Naive thymus-derived CD4-positive, alpha-beta T cell (primary cell): ENCODE measurements around the gene GNAO1. TPM values are rescaled to one million over a fixed set of nuclear protein-coding genes. Genes with fewer than 3 reads are reported as not detected.

ENCODE experiments used
- ATAC-seq: fragments of 150-1000 bp; cut with Tn5 transposase; 2 replicates; pipeline ENCODE4 v1.10.0; 2021; ENCODE audit warnings: mild to moderate bottlenecking, moderate library complexity
- CTCF ChIA-PET: fragments of 350-600 bp; sonication (Branson Sonifier 250); formaldehyde crosslinking; loops from one replicate; lab custom pipeline; 2021; ENCODE audit warnings: antibody characterized with exemption; lab: Charles Lee
- POLR2A ChIA-PET: fragments of 350-600 bp; sonication (Branson Sonifier 250); formaldehyde crosslinking; loops from one replicate; lab custom pipeline; 2021; ENCODE audit warnings: antibody characterized with exemption, inconsistent platforms; lab: Charles Lee
- DNase-seq, 9 donors: peaks; one replicate each; pipeline versions ENCODE4 v3.0.0 to v3.0.0-alpha.2; 2020 to 2022; ENCODE audit warnings: mixed read lengths in 1 of 9
- H3K27ac ChIP-seq: one replicate; pipeline ENCODE4 v1.7.0; 2013; ENCODE audit warnings: mild to moderate bottlenecking, low read depth, low read length, moderate library complexity
- H3K27me3 ChIP-seq, 2 donors: one replicate each; pipeline ENCODE4 v1.7.0; 2013; ENCODE audit warnings: low read length in 2 of 2, mild to moderate bottlenecking in 2 of 2, moderate library complexity in 2 of 2; ENCODE audit not compliant: control insufficient read depth in 2 of 2, insufficient read depth in 2 of 2
- H3K36me3 ChIP-seq, 3 experiments: 1 replicate in 2 of 3; 2 replicates in 1 of 3; pipeline ENCODE4 v1.7.0; 2013; ENCODE audit warnings: low read length in 3 of 3, mild to moderate bottlenecking in 3 of 3, moderate library complexity in 1 of 3; ENCODE audit not compliant: insufficient read depth in 3 of 3, control insufficient read depth in 2 of 3
- H3K4me1 ChIP-seq, 2 donors: one replicate each; pipeline ENCODE4 v1.7.0; 2013; ENCODE audit warnings: low read length in 2 of 2, mild to moderate bottlenecking in 2 of 2, moderate library complexity in 1 of 2; ENCODE audit not compliant: control insufficient read depth in 2 of 2, insufficient read depth in 2 of 2
- H3K4me3 ChIP-seq: 2 replicates; pipeline ENCODE4 v1.7.0; 2013; ENCODE audit warnings: mild to moderate bottlenecking, low read length
- H3K9me3 ChIP-seq, 3 experiments: 1 replicate in 2 of 3; 2 replicates in 1 of 3; pipeline ENCODE4 v1.7.0; 2013; ENCODE audit warnings: low read length in 3 of 3; ENCODE audit not compliant: control insufficient read depth in 2 of 3
- H3K27ac Mint-ChIP-seq, 9 donors: one replicate each; pipeline ENCODE4 v1.8.0; 2020 to 2022; ENCODE audit warnings: mixed read lengths in 9 of 9, mild to moderate bottlenecking in 8 of 9, moderate library complexity in 5 of 9, inconsistent platforms in 2 of 9
- H3K27me3 Mint-ChIP-seq, 5 donors: one replicate each; pipeline ENCODE4 v1.8.0; 2021 to 2022; ENCODE audit warnings: mixed read lengths in 5 of 5, mild to moderate bottlenecking in 1 of 5
- H3K36me3 Mint-ChIP-seq, 5 donors: one replicate each; pipeline ENCODE4 v1.8.0; 2020 to 2022; ENCODE audit warnings: mixed read lengths in 5 of 5, mild to moderate bottlenecking in 3 of 5, inconsistent platforms in 1 of 5
- H3K4me1 Mint-ChIP-seq, 7 donors: one replicate each; pipeline ENCODE4 v1.8.0; 2020 to 2022; ENCODE audit warnings: mixed read lengths in 7 of 7, mild to moderate bottlenecking in 3 of 7, inconsistent platforms in 1 of 7
- H3K4me3 Mint-ChIP-seq, 10 donors: one replicate each; pipeline ENCODE4 v1.8.0; 2020 to 2022; ENCODE audit warnings: mild to moderate bottlenecking in 10 of 10, mixed read lengths in 10 of 10, moderate library complexity in 6 of 10, inconsistent platforms in 2 of 10
- H3K9me3 Mint-ChIP-seq, 11 donors: one replicate each; pipeline ENCODE4 v1.8.0; 2020 to 2022; ENCODE audit warnings: mixed read lengths in 11 of 11, mild to moderate bottlenecking in 4 of 11, inconsistent platforms in 1 of 11, moderate library complexity in 1 of 11
- intact Hi-C, 2 donors: fragments of 100-400 bp; cut with micrococcal nuclease; formaldehyde crosslinking; loops; one replicate each; pipeline ENCODE4 v1.15.1; 2023
- polyA plus RNA-seq, 2 donors: library from polyadenylated mRNA; unstranded; fragments of 300-500 nt; fragmentation: Illumina TruSeq; gene quantifications; one replicate each; pipeline ENCODE4 v1.2.3, GENCODE V29; 2021
- total RNA-seq, 6 experiments: library from RNA in 5 of 6; stranded (reverse) in 5 of 6; gene quantifications; 1 replicate in 5 of 6; 2 replicates in 1 of 6; pipeline ENCODE4 v1.2.3 and lab custom pipeline; 2021 to 2026

The GNAO1 gene
- total and polyA plus RNA-seq, 7 experiments from 2014 or later = 0.43 to 5.4 (median 0.80) TPM; not detected in 2

GRCh38 chr16:56331399-56331798, 140.1 kb downstream of the GNAO1 start:
- Histone ChIP-seq H3K4me3 (no peak overlapping the region), H3K27ac (no peak overlapping the region), H3K9me3 (no peaks in the 10 kb centered on the region), H3K4me1 (no peaks in the 10 kb centered on the region), H3K27me3 (no peaks in the 10 kb centered on the region), H3K36me3 (no peaks in the 10 kb centered on the region)
- Mint-ChIP-seq H3K4me1 (peaks cover 0 to 1% (median 0%) of the 10 kb centered on the region in 7 donors), H3K4me3 (no peak overlapping the region), H3K36me3 (no peaks in the 10 kb centered on the region), H3K27me3 (no peaks in the 10 kb centered on the region), H3K27ac (no peak overlapping the region), H3K9me3 (no peaks in the 10 kb centered on the region)
- DNase-seq = no peak
- ChIA-PET CTCF (no interaction called here), POLR2A (no interaction called here)
- no peak for ATAC-seq
- intact Hi-C loops = no loop called here

GRCh38 chr16:56331915-56332314, 140.6 kb downstream of the GNAO1 start:
- H3K9me3 ChIP-seq = no peaks in the 10 kb centered on the region
- ChIA-PET CTCF (no interaction called here), POLR2A (no interaction called here)
- H3K27ac ChIP-seq = no peak overlapping the region
- intact Hi-C loops = no loop called here
- Mint-ChIP-seq H3K4me3 (no peak overlapping the region), H3K27ac (no peak overlapping the region), H3K4me1 (peaks cover 0 to 1% (median 0%) of the 10 kb centered on the region in 7 donors), H3K27me3 (no peaks in the 10 kb centered on the region), H3K36me3 (no peaks in the 10 kb centered on the region), H3K9me3 (no peaks in the 10 kb centered on the region)
- H3K4me1 ChIP-seq = no peaks in the 10 kb centered on the region
- H3K27me3 ChIP-seq = no peaks in the 10 kb centered on the region
- no peaks in the 10 kb centered on the region for H3K36me3 ChIP-seq
- ATAC-seq = no peak
- no peak overlapping the region for H3K4me3 ChIP-seq
- DNase-seq = no peak

- Mint-ChIP-seq H3K27ac (no peak overlapping the region), H3K4me3 (no peak overlapping the region), H3K4me1 (peaks cover 0 to 1% (median 0%) of the 10 kb centered on the region in 7 donors), H3K27me3 (no peaks in the 10 kb centered on the region), H3K9me3 (no peaks in the 10 kb centered on the region), H3K36me3 (no peaks in the 10 kb centered on the region)
- Histone ChIP-seq H3K27me3 (no peaks in the 10 kb centered on the region), H3K27ac (no peak overlapping the region), H3K4me3 (no peak overlapping the region), H3K4me1 (no peaks in the 10 kb centered on the region), H3K9me3 (no peaks in the 10 kb centered on the region), H3K36me3 (no peaks in the 10 kb centered on the region)
- peak; percentile 11 for ATAC-seq
- POLR2A ChIA-PET = no interaction called here
- CTCF ChIA-PET = no interaction called here
- DNase-seq = no peak
- intact Hi-C loops = no loop called here
These were observed 141.3 kb downstream of the GNAO1 start for GRCh38 chr16:56332464-56333079.

- Mint-ChIP-seq H3K9me3 (no peaks in the 10 kb centered on the region), H3K4me1 (peaks cover 0 to 1% (median 0%) of the 10 kb centered on the region in 7 donors), H3K27me3 (no peaks in the 10 kb centered on the region), H3K27ac (peak overlapping the region in 1 of 9 donors; percentile 81), H3K36me3 (no peaks in the 10 kb centered on the region), H3K4me3 (no peak overlapping the region)
- ATAC-seq (no peak), DNase-seq (no peak)
- POLR2A ChIA-PET = no interaction called here
- Histone ChIP-seq H3K4me3 (no peak overlapping the region), H3K27ac (no peak overlapping the region), H3K4me1 (no peaks in the 10 kb centered on the region), H3K9me3 (no peaks in the 10 kb centered on the region), H3K36me3 (no peaks in the 10 kb centered on the region), H3K27me3 (no peaks in the 10 kb centered on the region)
- CTCF ChIA-PET = no interaction called here
- intact Hi-C loops = no loop called here
These were observed 143.5 kb downstream of the GNAO1 start for GRCh38 chr16:56334761-56335160.

GRCh38 chr16:56336071-56336688, 144.9 kb downstream of the GNAO1 start:
- H3K36me3 ChIP-seq = no peaks in the 10 kb centered on the region
- no peaks in the 10 kb centered on the region for H3K27me3 Mint-ChIP-seq
- ATAC-seq = no peak
- no peaks in the 10 kb centered on the region for H3K4me1 Mint-ChIP-seq
- H3K36me3 Mint-ChIP-seq = no peaks in the 10 kb centered on the region
- no peak for DNase-seq
- no peaks in the 10 kb centered on the region for H3K4me1 ChIP-seq
- no peak overlapping the region for H3K27ac Mint-ChIP-seq
- ChIA-PET CTCF (no interaction called here), POLR2A (no interaction called here)
- no peaks in the 10 kb centered on the region for H3K9me3 Mint-ChIP-seq
- H3K27me3 ChIP-seq = no peaks in the 10 kb centered on the region
- intact Hi-C loops = no loop called here
- no peak overlapping the region for H3K4me3 Mint-ChIP-seq
- no peak overlapping the region for H3K27ac ChIP-seq
- H3K9me3 ChIP-seq = no peaks in the 10 kb centered on the region
- no peak overlapping the region for H3K4me3 ChIP-seq

GRCh38 chr16:56336711-56337110, 145.4 kb downstream of the GNAO1 start:
- H3K27me3 ChIP-seq = no peaks in the 10 kb centered on the region
- no peaks in the 10 kb centered on the region for H3K4me1 ChIP-seq
- intact Hi-C loops = no loop called here
- ATAC-seq (no peak), DNase-seq (no peak)
- Mint-ChIP-seq H3K4me1 (no peaks in the 10 kb centered on the region), H3K27me3 (no peaks in the 10 kb centered on the region), H3K4me3 (no peak overlapping the region), H3K27ac (no peak overlapping the region), H3K36me3 (no peaks in the 10 kb centered on the region), H3K9me3 (no peaks in the 10 kb centered on the region)
- ChIA-PET POLR2A (no interaction called here), CTCF (no interaction called here)
- no peak overlapping the region for H3K4me3 ChIP-seq
- no peak overlapping the region for H3K27ac ChIP-seq
- H3K36me3 ChIP-seq = no peaks in the 10 kb centered on the region
- no peaks in the 10 kb centered on the region for H3K9me3 ChIP-seq
